PFSK-1 (cell line): ENCODE data around the gene ZCCHC10.

ENCODE experiments used
- FOXP2 ChIP-seq: optimal IDR thresholded peaks from 2 replicates; pipeline ENCODE3; 2011; ENCODE audit warnings: borderline replicate concordance, control low read depth, inconsistent platforms; ENCODE audit not compliant: insufficient read depth; ENCODE audit errors: extremely low read length, extremely low read depth
- POLR2AphosphoS5 ChIP-seq: IDR thresholded peaks from 2 replicates; pipeline ENCODE4 v1.6.1; 2012; ENCODE audit warnings: low read depth, mild to moderate bottlenecking, control low read depth, low read length, moderate library complexity
- SIN3A ChIP-seq: IDR thresholded peaks from 2 replicates; pipeline ENCODE4 v1.6.1; 2012; ENCODE audit warnings: mild to moderate bottlenecking, low read length, moderate library complexity, borderline replicate concordance; ENCODE audit not compliant: insufficient read depth
- TAF1 ChIP-seq: IDR thresholded peaks from 2 replicates; pipeline ENCODE4 v1.6.1; 2012; ENCODE audit warnings: low read length, control low read depth, borderline replicate concordance; ENCODE audit not compliant: insufficient read depth
- TF ChIP-seq, protein P1 (sequence below), 2 experiments: IDR thresholded peaks; 2 replicates each; pipeline versions ENCODE4 v1.6.1 to v1.8.0; 2011 to 2012; ENCODE audit warnings: low read depth in 2 of 2, low read length in 2 of 2, control low read depth in 1 of 2, inconsistent platforms in 1 of 2, mild to moderate bottlenecking in 1 of 2, moderate library complexity in 1 of 2; ENCODE audit not compliant: insufficient read depth in 1 of 2

The ZCCHC10 gene

DNA sequence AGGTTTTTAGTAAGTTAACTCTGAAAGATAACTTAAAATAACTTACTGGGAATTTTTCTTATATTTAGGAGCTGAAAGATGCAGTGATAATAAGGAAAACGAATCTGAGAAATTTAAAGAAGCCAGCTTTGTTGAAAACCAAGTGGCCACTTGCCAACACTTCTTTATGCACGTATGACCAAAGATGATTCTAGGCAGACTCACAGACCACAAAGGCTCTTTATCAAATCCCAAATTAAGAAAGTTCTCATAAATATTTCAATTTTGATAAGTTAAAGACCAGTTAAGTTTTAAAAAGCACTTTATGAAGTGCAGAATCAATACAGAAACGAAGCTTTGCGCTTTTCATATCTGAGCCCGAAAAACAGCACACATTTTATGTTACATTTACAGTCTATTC, 64.5 kb downstream of the ZCCHC10 start:
- TF ChIP-seq TAF1 (no peak), FOXP2 (no peak), SIN3A (no peak), POLR2AphosphoS5 (no peak)
- TF ChIP-seq, protein P1, sequence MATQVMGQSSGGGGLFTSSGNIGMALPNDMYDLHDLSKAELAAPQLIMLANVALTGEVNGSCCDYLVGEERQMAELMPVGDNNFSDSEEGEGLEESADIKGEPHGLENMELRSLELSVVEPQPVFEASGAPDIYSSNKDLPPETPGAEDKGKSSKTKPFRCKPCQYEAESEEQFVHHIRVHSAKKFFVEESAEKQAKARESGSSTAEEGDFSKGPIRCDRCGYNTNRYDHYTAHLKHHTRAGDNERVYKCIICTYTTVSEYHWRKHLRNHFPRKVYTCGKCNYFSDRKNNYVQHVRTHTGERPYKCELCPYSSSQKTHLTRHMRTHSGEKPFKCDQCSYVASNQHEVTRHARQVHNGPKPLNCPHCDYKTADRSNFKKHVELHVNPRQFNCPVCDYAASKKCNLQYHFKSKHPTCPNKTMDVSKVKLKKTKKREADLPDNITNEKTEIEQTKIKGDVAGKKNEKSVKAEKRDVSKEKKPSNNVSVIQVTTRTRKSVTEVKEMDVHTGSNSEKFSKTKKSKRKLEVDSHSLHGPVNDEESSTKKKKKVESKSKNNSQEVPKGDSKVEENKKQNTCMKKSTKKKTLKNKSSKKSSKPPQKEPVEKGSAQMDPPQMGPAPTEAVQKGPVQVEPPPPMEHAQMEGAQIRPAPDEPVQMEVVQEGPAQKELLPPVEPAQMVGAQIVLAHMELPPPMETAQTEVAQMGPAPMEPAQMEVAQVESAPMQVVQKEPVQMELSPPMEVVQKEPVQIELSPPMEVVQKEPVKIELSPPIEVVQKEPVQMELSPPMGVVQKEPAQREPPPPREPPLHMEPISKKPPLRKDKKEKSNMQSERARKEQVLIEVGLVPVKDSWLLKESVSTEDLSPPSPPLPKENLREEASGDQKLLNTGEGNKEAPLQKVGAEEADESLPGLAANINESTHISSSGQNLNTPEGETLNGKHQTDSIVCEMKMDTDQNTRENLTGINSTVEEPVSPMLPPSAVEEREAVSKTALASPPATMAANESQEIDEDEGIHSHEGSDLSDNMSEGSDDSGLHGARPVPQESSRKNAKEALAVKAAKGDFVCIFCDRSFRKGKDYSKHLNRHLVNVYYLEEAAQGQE (IDR thresholded peaks at IDR 0.05; ENCODE audit: insufficient read depth in 1 of 2, low read depth in 2 of 2, low read length in 2 of 2), result no peak

DNA sequence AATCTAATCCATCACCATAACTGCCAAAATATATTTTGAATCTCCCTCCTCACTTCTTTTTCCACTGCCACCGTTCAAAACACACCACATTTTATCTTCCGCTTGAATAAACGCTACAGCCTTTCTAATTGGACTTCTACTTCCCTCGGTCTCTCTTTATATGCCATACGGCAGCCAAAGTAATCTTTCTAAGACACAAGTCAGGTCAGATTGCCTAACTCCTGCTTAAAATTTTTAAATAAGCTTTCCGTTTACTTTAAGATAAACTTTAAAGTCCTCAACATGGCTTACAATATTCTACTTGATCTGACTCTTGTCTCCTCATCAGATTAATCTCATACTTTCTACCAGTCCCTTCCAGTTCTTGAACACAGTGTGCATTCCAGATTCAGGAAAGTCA, 72.6 kb downstream of the ZCCHC10 start:
- TF ChIP-seq, protein P1 (IDR thresholded peaks at IDR 0.05; ENCODE audit: insufficient read depth in 1 of 2, low read depth in 2 of 2, low read length in 2 of 2), result no peak
- TF ChIP-seq TAF1 (no peak), POLR2AphosphoS5 (no peak), SIN3A (no peak), FOXP2 (no peak)

DNA sequence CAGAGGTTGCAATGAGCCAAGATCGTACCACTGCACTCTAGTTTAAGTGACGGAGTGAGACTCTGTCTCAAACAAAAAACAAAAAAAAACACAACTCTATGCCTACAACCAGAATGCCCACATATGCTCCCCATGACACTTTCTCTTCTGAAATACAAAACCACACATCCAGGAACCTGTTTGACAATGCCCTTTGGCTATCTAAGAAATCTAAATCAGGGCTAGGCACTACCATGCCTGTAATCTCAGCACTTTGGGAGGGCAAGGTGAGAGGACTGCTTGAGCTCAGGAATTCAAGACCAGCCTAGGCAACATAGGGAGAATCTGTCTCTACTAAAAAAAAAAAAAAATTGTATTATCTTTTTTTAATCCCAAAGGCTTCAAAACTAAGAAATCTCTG, 73.5 kb downstream of the ZCCHC10 start:
- TF ChIP-seq POLR2AphosphoS5 (no peak), TAF1 (no peak), FOXP2 (no peak), SIN3A (no peak)
- TF ChIP-seq, protein P1 (IDR thresholded peaks at IDR 0.05; ENCODE audit: insufficient read depth in 1 of 2, low read depth in 2 of 2, low read length in 2 of 2), result no peak

DNA sequence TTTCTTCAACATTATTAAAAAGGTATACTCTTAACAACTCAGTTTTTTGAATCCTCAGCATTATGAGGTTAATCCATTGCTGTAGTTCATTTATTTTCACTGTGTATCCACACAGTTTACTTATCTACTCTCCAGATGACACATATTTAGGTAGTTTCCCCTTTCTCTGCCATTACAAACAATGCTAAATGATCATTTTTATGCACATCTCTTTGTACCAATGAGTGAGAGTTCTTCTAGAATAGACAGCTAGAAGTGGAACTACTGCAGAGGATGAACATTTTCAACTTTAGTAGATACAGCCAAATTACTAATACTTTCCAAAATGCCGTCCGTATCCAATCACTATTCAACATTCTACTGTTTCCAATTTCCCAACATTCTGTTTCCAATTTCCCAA, 74.5 kb downstream of the ZCCHC10 start:
- TF ChIP-seq, protein P1 (IDR thresholded peaks at IDR 0.05; ENCODE audit: insufficient read depth in 1 of 2, low read depth in 2 of 2, low read length in 2 of 2), result no peak
- no peak for TF ChIP-seq TAF1
- TF ChIP-seq FOXP2, result no peak
- TF ChIP-seq POLR2AphosphoS5, result no peak
- TF ChIP-seq SIN3A, result no peak

DNA sequence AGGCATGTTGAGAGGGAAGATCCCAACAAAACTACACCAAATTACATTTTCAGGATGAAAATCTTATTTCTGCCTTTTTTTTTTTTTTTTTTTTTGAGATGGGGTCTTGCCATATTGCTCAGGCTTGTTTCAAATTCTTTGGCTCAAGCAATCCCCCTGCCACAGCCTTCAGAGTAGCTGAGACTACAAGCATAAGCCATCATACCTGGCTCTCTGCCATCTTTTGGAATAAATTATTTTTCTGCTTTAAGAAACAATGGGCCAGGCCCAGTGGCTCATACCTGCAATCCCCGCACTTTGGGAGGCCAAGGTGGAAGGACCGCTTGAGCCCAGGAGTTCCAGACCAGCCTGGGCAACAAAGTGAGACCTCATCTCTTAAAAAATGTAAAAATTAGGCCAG, 77.2 kb downstream of the ZCCHC10 start:
- TF ChIP-seq, protein P1 (IDR thresholded peaks at IDR 0.05; ENCODE audit: insufficient read depth in 1 of 2, low read depth in 2 of 2, low read length in 2 of 2), result no peak
- no peak for TF ChIP-seq FOXP2
- no peak for TF ChIP-seq SIN3A
- no peak for TF ChIP-seq POLR2AphosphoS5
- TF ChIP-seq TAF1, result no peak
